HG03439 (cell line): ENCODE results near the gene LAX1.

Experiments used
- ATAC-seq: cut with Tn5 transposase; IDR thresholded peaks from one replicate; pipeline ENCODE4 v1.9.1; 2021; ENCODE audit warnings: mild to moderate bottlenecking, moderate library complexity; ENCODE audit not compliant: unreplicated experiment

The LAX1 gene

DNA sequence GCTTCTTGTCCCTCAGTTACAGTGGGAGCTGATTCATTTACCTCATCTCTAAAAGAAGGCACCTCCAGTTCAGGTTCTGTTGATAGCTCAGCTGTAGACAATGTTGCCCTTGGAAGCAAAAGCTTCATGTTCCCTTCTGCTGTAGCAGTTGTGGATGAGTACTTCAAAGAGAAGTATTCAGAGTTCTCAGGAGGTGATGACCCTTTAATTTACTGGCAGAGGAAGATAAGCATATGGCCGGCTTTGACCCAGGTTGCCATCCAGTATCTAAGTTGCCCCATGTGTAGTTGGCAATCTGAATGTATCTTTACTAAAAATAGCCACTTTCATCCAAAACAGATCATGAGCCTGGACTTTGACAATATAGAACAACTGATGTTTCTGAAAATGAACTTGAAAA is 35.0 kb downstream of the LAX1 start:
- no peak for ATAC-seq

DNA sequence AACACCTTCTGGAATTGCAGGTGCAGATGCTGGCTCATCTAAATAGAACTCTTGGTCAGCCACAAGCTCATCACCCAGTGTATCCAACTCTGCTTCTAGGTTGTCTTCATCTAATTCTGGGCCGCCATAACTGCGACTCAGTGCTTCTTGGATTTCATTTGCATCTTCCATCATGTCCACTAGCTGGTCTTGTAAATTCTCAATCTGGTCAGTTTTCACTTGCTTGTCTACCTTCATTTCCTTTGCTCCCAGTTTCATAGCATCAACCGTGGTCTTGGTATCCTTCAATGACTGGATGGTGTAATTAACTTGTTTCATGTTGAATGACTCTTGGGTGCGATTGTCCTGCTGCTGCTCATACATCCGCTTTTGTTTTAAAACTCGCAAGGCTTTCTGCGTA is 40.7 kb downstream of the LAX1 start:
- no peak for ATAC-seq

DNA sequence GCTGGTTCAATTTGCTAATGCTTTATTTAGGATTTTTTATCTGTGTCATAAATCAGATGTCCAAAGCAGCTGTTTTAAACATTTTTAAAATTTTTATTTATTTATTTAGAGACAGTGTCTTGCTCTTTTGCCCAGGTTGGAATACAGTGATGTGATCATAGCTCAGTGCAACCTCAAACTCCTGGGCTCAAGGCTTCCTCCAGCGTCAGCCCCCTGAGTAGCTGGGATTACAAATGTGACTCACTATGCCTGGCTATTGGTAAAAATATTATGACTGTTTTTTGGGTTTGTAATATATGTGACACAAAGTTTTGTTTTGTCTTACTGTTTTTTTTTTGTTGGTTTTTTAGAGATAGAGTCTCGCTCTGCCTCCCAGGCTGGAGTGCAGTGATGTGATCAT is 42.2 kb downstream of the LAX1 start:
- no peak for ATAC-seq

DNA sequence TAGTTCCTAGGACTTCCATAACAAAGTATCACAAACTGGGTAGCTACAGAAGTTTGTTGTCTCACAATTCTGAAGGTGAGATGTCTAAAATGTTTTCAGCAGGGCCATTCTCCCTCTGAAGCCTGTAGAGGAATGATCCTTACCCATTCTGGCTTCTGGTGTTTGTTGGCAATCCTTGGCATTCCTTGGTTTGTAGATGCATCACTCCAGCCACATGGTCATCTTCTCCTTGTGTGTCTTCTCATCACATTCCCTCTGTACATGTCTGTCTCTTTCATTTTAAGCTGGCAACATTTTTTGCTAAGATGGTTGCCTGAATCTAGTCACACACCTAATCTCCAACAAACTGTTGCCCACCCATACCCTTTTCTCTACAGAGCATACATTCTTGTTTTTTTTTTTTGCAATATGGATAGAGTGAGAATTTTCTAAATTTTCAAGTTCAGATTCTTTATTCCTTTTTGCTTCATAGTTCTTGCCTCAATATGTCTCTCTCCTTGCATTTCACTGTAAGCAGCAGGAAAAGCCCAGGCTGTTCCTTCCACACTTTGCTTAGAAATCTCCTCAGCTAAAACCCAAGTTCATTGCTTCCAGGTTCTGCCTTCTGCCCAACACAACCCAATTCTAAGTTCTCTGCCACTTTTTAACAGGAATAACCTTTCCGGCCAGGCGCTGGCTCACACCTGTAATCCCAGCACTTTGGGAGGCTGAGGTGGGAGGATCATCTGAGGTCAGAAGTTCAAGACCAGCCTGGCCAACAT is 48.8 kb downstream of the LAX1 start:
- ATAC-seq = no peak

DNA sequence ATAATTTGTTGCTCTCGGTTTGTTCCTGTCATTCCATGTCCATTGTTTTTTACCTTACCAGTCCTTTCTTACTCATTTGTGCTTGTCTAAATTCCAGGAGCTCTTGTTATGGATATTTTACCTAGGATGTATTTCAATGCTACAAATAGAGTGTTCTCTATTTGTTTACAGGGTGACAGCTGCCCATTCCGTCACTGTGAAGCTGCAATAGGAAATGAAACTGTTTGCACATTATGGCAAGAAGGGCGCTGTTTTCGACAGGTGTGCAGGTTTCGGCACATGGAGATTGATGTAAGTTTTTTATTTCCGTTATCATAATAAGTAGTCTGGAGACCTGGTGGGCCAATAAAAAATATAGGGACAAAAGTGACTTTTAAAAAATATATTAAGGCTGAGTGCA is 53.4 kb downstream of the LAX1 start:
- no peak for ATAC-seq

DNA sequence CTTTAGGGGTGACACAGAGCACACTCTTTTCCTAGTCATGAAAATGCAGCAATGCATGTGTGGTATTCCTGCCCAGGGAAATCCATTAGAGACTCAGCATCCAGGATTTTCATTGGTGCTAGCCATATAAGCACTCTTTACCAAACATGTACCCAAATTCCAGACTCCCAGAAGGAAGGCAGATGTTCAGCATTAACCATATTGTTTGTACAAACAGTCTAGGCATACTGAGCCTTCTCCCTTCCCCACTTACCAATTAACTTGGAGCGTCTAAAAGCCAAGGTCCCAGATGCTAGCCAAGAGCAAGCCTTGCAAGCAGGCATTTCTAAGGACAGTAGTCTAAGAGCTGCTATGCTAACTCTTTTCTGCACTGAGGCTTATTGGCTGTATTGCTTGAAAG is 58.3 kb downstream of the LAX1 start:
- ATAC-seq = no peak
